ENCODE data around the gene GTF2IRD1. TPM values are rescaled to one million over a fixed set of nuclear protein-coding genes. Genes with fewer than 3 reads are reported as not detected.

GTF2IRD1 gene
- total and polyA plus RNA-seq, 2 of the 13 experiments (the other 11 are each of a cell fraction or from before 2014, with no cell fraction given), result 16.5 to 26.7 TPM

DNA sequence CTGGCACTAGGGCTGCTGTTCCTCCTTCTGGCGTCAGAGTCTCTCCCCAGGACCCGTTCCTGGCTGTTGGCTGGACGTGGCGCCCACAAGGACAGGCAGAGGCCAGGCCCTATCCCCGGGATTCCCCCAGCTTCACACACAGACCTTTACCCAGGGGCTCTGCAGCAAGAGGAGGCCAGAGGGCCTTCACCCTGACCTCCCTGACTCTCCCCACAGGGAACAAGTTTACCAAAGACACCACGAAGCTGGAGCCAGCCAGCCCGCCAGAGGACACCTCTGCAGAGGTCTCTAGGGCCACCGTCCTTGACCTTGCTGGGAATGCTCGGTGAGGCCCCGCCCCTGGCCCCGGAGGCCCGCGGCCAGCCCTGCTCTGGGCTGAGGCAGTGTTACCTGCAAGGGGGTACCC is 82.2 kb downstream of the GTF2IRD1 start:
- Histone ChIP-seq H4K20me1 (ENCODE audit: insufficient read depth, low read length) (no peaks in the 10 kb centered on the region), H2AFZ (ENCODE audit: low read length) (no peak overlapping the region), H3K4me3 (replicated peaks in 1 of 3; ENCODE audit: insufficient read depth in 1 of 3, low read depth in 2 of 3, low read length in 3 of 3) (peak overlapping the region in 1 of 3 experiments; percentile 11; a peak in 1 of 6 replicates), H3K79me2 (ENCODE audit: insufficient read depth, low read length) (no peaks in the 10 kb centered on the region), H3K4me1 (ENCODE audit: insufficient read depth, low read length) (peaks cover 19% of the 10 kb centered on the region), H3K27me3 (ENCODE audit: control insufficient read depth in 1 of 2, insufficient read depth in 2 of 2, low read length in 2 of 2) (no peaks in the 10 kb centered on the region), H3K9me3 (ENCODE audit: low read length) (no peaks in the 10 kb centered on the region), H3K27ac (ENCODE audit: extremely low read length, insufficient read depth, low read length) (peak overlapping the region; percentile 30), H3K36me3 (replicated peaks in 1 of 2; ENCODE audit: control insufficient read depth in 1 of 2, insufficient read depth in 2 of 2, low read length in 2 of 2) (peaks cover 6 to 8% of the 10 kb centered on the region in 2 experiments; a peak in 3 of 5 replicates), H3K9ac (ENCODE audit: insufficient read depth, low read depth, low read length) (no peak overlapping the region), H3K4me2 (ENCODE audit: low read depth, low read length) (peak overlapping the region; percentile 50)
- DNase-seq (ENCODE audit: low spot score) (peak; percentile 63), FAIRE-seq (peak; percentile 64), ATAC-seq (peak; percentile 92)
- CTCF ChIA-PET (ENCODE audit: low intra/inter-chr PET ratio, low total read pairs), result no interaction called here
- intact Hi-C loops (cut with micrococcal nuclease; ENCODE audit: unreplicated experiment), result no loop called here
- in situ Hi-C loops (cut with HindIII; ENCODE audit: extremely low pct_ligation_motif_present, low pct_unique_long_range_greater_than_20kb), result no loop called here
- BruUV-seq (replicated peaks), result no TSS peak
- POLR2A ChIA-PET, result interaction anchor here (1.1 kb wide), 1 partner anchor 83 kb away, joined by 3 read pairs; no protein-coding TSS in a partner anchor
- WGBS (ENCODE audit: low lambda C conversion rate), result 0% methylated on average over 1 of the region's 13 CpGs
- no peak for TF ChIP-seq NCOA1 (CRISPR knock-in tag; IDR thresholded peaks at IDR 0.05)
- no peak for TF ChIP-seq EED (CRISPR knock-in tag; IDR thresholded peaks at IDR 0.05)
- TF ChIP-seq KAT8 (CRISPR knock-in tag; IDR thresholded peaks at IDR 0.05), result 0 out of 2 replicates have a peak, but pooled peaks have one; percentile 35
- peak; percentile 32; the same call in 1 of the 2 replicates for TF ChIP-seq HNF4G (IDR thresholded peaks at IDR 0.05; ENCODE audit: borderline replicate concordance, low read depth, low read length)
- TF ChIP-seq HNF4G (CRISPR knock-in tag; IDR thresholded peaks at IDR 0.05; ENCODE audit: borderline replicate concordance, low read depth), result no peak
- TF ChIP-seq ZNF274 (CRISPR knock-in tag; IDR thresholded peaks at IDR 0.05), result no peak
- TF ChIP-seq HNRNPUL1 (IDR thresholded peaks at IDR 0.05; ENCODE audit: low read depth, low read length), result no peak
- no peak for TF ChIP-seq KDM1A (CRISPR knock-in tag; IDR thresholded peaks at IDR 0.05)
- TF ChIP-seq ZNF777 (CRISPR knock-in tag; IDR thresholded peaks at IDR 0.05), result no peak; the same call in 1 of the 2 replicates
- no peak for TF ChIP-seq ZNF329 (CRISPR knock-in tag; IDR thresholded peaks at IDR 0.05; ENCODE audit: low read depth)
- TF ChIP-seq ZNF205 (CRISPR knock-in tag; IDR thresholded peaks at IDR 0.05), result 0 out of 2 replicates have a peak, but pooled peaks have one; percentile 54
- no peak for TF ChIP-seq ZNF136 (CRISPR knock-in tag; IDR thresholded peaks at IDR 0.05; ENCODE audit: low read depth)
- TF ChIP-seq THYN1 (CRISPR knock-in tag; IDR thresholded peaks at IDR 0.05; ENCODE audit: borderline replicate concordance, low read depth), result no peak
- no peak for TF ChIP-seq XBP1 (CRISPR knock-in tag; IDR thresholded peaks at IDR 0.05)
- no peak for TF ChIP-seq ZNF510 (CRISPR knock-in tag; IDR thresholded peaks at IDR 0.05; ENCODE audit: low read depth)
- no peak for TF ChIP-seq ZNF605 (CRISPR knock-in tag; IDR thresholded peaks at IDR 0.05)
- TF ChIP-seq, protein P1, sequence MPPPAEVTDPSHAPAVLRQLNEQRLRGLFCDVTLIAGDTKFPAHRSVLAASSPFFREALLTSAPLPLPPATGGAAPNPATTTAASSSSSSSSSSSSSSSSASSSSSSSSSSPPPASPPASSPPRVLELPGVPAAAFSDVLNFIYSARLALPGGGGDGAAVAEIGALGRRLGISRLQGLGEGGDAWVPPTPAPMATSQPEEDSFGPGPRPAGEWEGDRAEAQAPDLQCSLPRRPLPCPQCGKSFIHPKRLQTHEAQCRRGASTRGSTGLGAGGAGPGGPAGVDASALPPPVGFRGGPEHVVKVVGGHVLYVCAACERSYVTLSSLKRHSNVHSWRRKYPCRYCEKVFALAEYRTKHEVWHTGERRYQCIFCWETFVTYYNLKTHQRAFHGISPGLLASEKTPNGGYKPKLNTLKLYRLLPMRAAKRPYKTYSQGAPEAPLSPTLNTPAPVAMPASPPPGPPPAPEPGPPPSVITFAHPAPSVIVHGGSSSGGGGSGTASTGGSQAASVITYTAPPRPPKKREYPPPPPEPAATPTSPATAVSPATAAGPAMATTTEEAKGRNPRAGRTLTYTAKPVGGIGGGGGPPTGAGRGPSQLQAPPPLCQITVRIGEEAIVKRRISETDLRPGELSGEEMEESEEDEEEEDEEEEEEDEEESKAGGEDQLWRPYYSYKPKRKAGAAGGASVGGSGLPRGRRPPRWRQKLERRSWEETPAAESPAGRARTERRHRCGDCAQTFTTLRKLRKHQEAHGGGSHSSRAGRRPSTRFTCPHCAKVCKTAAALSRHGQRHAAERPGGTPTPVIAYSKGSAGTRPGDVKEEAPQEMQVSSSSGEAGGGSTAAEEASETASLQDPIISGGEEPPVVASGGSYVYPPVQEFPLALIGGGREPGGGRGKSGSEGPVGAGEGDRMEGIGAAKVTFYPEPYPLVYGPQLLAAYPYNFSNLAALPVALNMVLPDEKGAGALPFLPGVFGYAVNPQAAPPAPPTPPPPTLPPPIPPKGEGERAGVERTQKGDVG (CRISPR knock-in tag; IDR thresholded peaks at IDR 0.05; ENCODE audit: borderline replicate concordance), result peak; percentile 47; the same call in 1 of the 2 replicates
- TF ChIP-seq SMAD9 (CRISPR knock-in tag; IDR thresholded peaks at IDR 0.05), result no peak
- peak; percentile 47; the same call in 1 of the 2 replicates for TF ChIP-seq MEF2D (CRISPR knock-in tag; IDR thresholded peaks at IDR 0.05)
- TF ChIP-seq CEBPB (IDR thresholded peaks at IDR 0.05; ENCODE audit: borderline replicate concordance, low read depth, low read length), result no peak
- no peak for TF ChIP-seq CHD2 (IDR thresholded peaks at IDR 0.05; ENCODE audit: low read depth, low read length)
- no peak for TF ChIP-seq RBAK (CRISPR knock-in tag; IDR thresholded peaks at IDR 0.05)
- TF ChIP-seq NR2C2 (CRISPR knock-in tag; IDR thresholded peaks at IDR 0.05; ENCODE audit: borderline replicate concordance), result peak; percentile 67; the same call in 1 of the 2 replicates
- TF ChIP-seq NONO (IDR thresholded peaks at IDR 0.05), result no peak
- peak; percentile 52 for TF ChIP-seq NONO (CRISPR knock-in tag; conservative IDR thresholded peaks at IDR 0.05)
